Measurements from ENCODE around the gene IFT52.
"Not testable (repeated sequence)": the region's sequence is repeated elsewhere in the genome, so short reads cannot be mapped to it uniquely, and the experiment has no call there.

Gene IFT52

DNA sequence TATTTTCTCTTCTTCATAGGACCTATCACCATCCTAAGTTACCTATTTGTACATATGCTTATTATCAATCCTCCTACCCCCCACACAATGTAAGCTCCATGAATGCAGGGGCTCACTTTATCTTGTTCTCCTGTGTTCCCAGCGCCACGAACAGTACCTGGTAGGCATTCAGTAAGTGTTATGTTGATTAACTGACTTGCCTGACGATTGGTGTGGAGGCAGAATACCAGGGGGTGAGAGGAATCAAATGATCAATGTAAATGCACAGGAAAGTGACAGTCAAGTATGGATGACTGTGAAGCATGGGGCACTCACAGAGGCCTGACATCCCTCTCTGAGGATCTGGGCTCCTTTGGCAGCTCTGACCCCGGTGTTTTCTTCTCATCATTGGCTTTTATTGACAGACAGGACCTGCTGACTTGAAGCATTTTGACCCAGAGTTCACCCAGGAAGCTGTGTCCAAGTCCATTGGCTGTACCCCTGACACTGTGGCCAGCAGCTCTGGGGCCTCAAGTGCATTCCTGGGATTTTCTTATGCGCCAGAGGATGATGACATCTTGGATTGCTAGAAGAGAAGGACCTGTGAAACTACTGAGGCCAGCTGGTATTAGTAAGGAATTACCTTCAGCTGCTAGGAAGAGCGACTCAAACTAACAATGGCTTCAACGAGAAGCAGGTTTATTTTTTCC lies 6.1 kb upstream of the IFT52 start:
- DNase-seq (ENCODE audit: low read depth) = peak; percentile 66
- no peak overlapping the region for H3K4me3 ChIP-seq (ENCODE audit: control insufficient read depth, low read depth, low read length)
- TF ChIP-seq, protein P1, sequence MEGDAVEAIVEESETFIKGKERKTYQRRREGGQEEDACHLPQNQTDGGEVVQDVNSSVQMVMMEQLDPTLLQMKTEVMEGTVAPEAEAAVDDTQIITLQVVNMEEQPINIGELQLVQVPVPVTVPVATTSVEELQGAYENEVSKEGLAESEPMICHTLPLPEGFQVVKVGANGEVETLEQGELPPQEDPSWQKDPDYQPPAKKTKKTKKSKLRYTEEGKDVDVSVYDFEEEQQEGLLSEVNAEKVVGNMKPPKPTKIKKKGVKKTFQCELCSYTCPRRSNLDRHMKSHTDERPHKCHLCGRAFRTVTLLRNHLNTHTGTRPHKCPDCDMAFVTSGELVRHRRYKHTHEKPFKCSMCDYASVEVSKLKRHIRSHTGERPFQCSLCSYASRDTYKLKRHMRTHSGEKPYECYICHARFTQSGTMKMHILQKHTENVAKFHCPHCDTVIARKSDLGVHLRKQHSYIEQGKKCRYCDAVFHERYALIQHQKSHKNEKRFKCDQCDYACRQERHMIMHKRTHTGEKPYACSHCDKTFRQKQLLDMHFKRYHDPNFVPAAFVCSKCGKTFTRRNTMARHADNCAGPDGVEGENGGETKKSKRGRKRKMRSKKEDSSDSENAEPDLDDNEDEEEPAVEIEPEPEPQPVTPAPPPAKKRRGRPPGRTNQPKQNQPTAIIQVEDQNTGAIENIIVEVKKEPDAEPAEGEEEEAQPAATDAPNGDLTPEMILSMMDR (IDR thresholded peaks at IDR 0.05; ENCODE audit: control insufficient read depth, insufficient read depth, low read depth, low read length, missing control alignments) = no peak

DNA sequence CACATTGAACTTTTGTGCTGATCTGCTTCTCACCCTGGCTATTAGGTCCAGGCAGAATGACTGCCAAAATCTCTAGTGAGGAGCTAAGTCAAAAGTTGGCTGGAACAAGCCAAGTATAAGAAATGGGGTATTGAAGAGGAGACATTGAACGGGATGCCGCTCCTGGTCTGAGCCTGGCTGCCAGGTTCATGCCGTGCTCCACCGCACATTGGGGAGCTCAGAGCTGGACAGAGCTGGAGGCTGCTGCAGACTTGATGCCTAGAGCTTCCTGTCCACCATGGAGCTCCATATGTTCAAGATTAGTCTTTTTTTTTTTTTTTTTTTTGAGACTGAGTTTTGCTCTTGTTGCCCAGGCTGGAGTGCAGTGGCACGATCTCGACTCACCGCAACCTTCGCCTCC lies 4.1 kb upstream of the IFT52 start:
- DNase-seq (ENCODE audit: low read depth) = no peak
- H3K4me3 ChIP-seq (ENCODE audit: control insufficient read depth, low read depth, low read length) = no peak overlapping the region
- TF ChIP-seq, protein P1 (IDR thresholded peaks at IDR 0.05; ENCODE audit: control insufficient read depth, insufficient read depth, low read depth, low read length, missing control alignments) = no peak

DNA sequence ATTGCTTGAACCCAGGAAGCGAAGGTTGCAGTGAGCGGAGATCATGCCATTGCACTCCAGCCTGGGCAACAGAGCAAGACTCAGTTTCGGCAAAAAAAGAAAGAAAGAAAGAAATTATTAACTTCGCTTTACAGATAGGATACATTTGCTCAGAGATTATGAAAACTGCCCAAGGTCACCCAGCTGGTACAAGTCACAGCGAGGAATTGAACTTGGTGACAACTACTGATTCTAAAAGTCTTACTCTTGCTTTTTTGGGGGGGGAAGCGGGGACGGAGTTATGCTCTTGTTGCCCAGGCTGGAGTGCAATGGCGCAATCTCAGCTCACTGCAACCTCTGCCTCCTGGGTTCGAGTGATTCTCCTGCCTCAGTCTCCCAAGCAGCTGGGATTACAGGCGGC lies 2.2 kb upstream of the IFT52 start:
- H3K4me3 ChIP-seq (ENCODE audit: control insufficient read depth, low read depth, low read length); DNase-seq (ENCODE audit: low read depth): not testable (repeated sequence)

DNA sequence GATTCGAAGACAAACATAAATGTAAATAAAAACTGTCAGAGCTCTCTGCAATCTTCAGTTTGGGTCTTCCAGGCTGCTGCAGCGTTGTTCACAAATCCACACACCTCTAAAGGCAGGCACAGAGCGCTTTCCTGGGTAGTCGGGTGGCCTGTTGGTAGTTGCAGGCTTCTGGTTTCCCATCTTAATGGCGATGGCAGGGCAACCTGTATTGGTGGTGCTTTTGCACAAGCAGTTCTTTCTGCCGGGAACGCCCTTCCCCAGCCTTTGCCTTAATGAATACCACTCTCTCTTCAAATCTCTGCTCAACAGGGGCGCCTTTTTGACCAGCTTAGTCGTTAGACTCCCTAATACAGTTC lies 723 bp upstream of the IFT52 start:
- TF ChIP-seq, protein P1 (IDR thresholded peaks at IDR 0.05; ENCODE audit: control insufficient read depth, insufficient read depth, low read depth, low read length, missing control alignments) = no peak
- peak overlapping the region; percentile 98 for H3K4me3 ChIP-seq (ENCODE audit: control insufficient read depth, low read depth, low read length)
- DNase-seq (ENCODE audit: low read depth) = no peak

DNA sequence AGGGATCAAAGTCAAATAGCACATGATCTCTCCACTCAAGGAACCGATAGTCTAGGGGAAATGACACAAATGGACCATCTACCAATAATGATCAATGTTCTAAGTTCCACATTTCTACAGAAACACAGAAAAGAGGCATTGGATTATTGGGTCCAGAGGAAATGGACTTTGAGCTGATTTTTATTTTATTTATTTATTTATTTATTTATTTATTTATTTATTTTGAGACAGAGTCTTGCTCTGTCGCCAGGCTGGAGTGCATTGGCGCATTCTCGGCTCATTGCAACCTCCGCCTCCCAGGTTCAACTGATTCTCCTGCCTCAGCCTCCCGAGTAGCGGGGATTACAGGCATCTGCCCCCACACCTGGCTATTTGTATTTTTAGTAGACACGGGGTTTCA lies 11.2 kb downstream of the IFT52 start:
- not testable (repeated sequence) for H3K4me3 ChIP-seq (ENCODE audit: control insufficient read depth, low read depth, low read length); DNase-seq (ENCODE audit: low read depth)

DNA sequence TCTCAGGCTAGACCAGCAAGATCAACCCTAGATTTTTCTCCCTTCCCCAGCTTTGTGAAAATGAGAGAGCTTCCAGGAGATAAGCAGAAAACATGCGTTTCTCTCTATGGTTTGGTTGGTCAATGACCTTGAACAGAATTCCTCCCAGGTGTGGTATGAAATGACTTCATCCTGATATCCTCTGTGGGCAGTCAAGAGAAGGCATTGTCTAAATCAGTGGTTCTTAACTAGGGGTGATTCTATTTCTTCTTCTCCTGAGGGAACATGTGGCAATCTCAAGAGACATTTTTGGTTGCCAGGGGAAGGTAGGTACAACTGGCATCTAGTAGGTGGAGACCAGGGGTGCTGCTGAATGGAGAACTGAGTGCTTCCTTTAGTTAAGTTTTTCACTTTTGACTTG lies 12.4 kb downstream of the IFT52 start:
- H3K4me3 ChIP-seq (ENCODE audit: control insufficient read depth, low read depth, low read length) = no peak overlapping the region
- DNase-seq (ENCODE audit: low read depth) = no peak
- TF ChIP-seq, protein P1 (IDR thresholded peaks at IDR 0.05; ENCODE audit: control insufficient read depth, insufficient read depth, low read depth, low read length, missing control alignments) = no peak

DNA sequence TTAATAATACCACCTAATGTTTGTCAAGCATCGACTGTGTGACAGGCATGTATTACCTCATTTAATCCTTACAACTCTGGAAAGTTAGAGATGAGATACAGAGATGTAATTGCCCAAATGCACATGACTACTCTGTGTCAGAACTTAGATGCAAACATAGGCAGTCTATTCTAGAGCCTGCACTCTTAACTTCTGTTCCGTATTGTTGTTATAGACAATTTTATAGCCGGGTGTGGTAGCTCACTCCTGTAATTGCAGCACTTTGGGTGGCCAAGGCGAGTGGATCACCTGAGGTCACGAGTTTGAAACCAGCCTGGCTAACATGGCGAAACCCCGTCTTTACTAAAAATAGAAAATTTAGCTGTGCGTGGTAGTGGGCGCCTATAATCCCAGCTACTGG lies 15.0 kb downstream of the IFT52 start:
- TF ChIP-seq, protein P1 (IDR thresholded peaks at IDR 0.05; ENCODE audit: control insufficient read depth, insufficient read depth, low read depth, low read length, missing control alignments) = no peak
- H3K4me3 ChIP-seq (ENCODE audit: control insufficient read depth, low read depth, low read length) = no peak overlapping the region
- no peak for DNase-seq (ENCODE audit: low read depth)

DNA sequence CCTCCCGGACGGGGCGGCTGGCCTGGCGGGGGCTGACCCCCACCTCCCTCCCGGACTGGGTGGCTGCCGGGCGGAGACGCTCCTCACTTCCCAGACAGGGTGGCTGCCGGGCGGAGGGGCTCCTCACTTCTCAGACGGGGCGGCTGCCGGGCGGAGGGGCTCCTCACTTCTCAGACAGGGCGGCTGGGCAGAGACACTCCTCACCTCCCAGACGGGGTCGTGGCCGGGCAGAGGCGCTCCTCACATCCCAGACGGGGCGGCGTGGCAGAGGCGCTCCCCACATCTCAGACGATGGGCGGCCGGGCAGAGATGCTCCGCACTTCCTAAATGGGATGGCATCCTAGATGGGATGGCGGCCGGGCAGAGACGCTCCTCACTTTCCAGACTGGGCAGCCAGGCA lies 16.5 kb downstream of the IFT52 start:
- not testable (repeated sequence) for DNase-seq (ENCODE audit: low read depth); H3K4me3 ChIP-seq (ENCODE audit: control insufficient read depth, low read depth, low read length)

Measured in AG09309 (cell line).